SK-N-MC (cell line): ENCODE results near the gene TEX51.

Experiments used
- DNase-seq: peaks from one replicate; pipeline ENCODE4 v3.0.0-alpha.2; 2011; ENCODE audit warnings: low read depth, low spot score
- H3K27ac ChIP-seq: fragments of 200-600 bp; sonication (generic); 2 replicates; pipeline ENCODE4 v1.5.1; 2016; ENCODE audit warnings: mixed run types
- H3K36me3 ChIP-seq: fragments of 200-600 bp; sonication (generic); 2 replicates; pipeline ENCODE4 v1.6.1; 2017; ENCODE audit warnings: antibody characterized with exemption, low read length, mixed read lengths; ENCODE audit not compliant: insufficient read depth
- H3K4me3 ChIP-seq: fragments of 200-600 bp; sonication (generic); 2 replicates; pipeline ENCODE4 v1.5.1; 2016
- H3K9ac ChIP-seq: fragments of 200-600 bp; sonication (generic); 2 replicates; pipeline ENCODE4 v1.8.0; 2017; ENCODE audit warnings: mixed run types, mixed read lengths; ENCODE audit not compliant: insufficient read length
- H3K9me3 ChIP-seq: fragments of 200-600 bp; sonication (generic); 2 replicates; pipeline ENCODE4 v1.6.1; 2017; ENCODE audit warnings: low read depth, mild to moderate bottlenecking, antibody characterized with exemption, low read length, moderate library complexity, mixed read lengths
- EZH2 ChIP-seq: fragments of 200-600 bp; sonication (generic); IDR thresholded peaks from one replicate; pipeline ENCODE4 v1.6.1; 2017; ENCODE audit warnings: antibody characterized with exemption
- FOXP2 ChIP-seq: optimal IDR thresholded peaks from 2 replicates; pipeline ENCODE3; 2011; ENCODE audit warnings: mild to moderate bottlenecking, moderate library complexity; ENCODE audit not compliant: insufficient read depth; ENCODE audit errors: extremely low read length, control extremely low read depth
- POLR2AphosphoS5 ChIP-seq: IDR thresholded peaks from 2 replicates; pipeline ENCODE4 v1.6.1; 2012; ENCODE audit warnings: mild to moderate bottlenecking, low read depth, low read length, borderline replicate concordance

Gene TEX51

DNA sequence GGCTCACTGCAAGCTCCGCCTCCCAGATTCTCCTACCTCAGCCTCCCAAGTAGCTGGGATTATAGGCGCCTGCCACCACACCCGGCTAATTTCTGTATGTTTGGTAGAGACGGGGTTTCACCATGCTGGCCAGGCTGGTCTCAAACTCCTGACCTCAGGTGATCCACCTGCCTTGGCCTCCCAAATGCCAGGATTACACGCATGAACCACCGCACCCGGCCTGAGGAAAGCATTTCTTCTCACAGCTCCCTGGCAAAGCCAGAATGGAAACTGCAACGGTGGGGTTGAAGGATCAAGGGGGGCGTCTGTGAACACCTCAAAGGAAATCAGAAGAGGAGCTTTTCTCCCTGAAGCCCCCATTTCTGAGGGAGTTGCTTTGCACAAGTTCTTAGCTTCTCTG lies 11.2 kb upstream of the TEX51 start:
- TF ChIP-seq POLR2AphosphoS5: no peak
- no peak for TF ChIP-seq FOXP2
- TF ChIP-seq EZH2: no peak
- H3K27ac ChIP-seq: no peak overlapping the region
- DNase-seq: no peak
- no peaks in the 10 kb centered on the region for H3K36me3 ChIP-seq
- no peak overlapping the region for H3K4me3 ChIP-seq
- no peaks in the 10 kb centered on the region for H3K9me3 ChIP-seq
- no peak overlapping the region for H3K9ac ChIP-seq

DNA sequence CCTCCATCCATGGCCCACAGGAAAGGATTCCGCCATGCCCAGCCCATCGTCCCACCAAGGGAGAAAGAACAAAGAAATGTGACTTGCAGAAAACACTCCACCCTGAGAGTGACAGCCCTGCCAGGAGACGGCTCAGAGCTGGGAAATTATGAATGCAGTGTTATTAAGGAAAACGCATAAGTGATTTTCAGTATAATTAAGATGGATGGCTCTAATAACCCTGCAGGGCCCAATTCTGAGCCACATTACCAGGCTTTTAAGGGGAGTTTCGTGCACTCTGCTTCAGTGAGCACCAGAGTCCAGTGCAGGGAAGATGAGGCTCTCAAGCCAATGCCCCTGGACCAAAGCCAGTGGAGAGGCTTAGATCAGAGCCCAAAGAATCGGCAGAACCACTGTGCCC lies 10.6 kb upstream of the TEX51 start:
- TF ChIP-seq FOXP2 (no peak), EZH2 (no peak), POLR2AphosphoS5 (no peak)
- H3K9me3 ChIP-seq: no peaks in the 10 kb centered on the region
- no peaks in the 10 kb centered on the region for H3K36me3 ChIP-seq
- H3K4me3 ChIP-seq: no peak overlapping the region
- DNase-seq: no peak
- no peak overlapping the region for H3K9ac ChIP-seq
- no peak overlapping the region for H3K27ac ChIP-seq

DNA sequence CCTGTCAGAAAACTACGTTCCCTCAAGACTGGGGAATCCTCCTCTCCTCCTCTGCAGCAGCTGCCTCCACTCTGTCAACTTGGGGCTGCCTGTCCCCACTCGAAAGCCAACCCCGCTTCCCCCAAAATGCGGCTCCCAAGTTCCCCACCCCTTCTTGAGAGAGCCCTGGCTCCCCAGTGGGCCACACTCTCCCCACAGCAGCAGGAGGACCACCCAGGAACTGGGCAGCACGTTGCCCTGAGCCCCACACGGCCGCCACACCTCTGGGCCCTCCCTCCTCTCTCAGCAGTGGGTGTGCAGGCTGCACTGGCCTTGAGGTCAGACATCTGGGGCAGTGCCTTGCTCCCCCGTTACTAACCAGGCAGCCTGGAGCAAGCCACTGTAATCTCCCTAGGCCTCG lies 9.6 kb upstream of the TEX51 start:
- Histone ChIP-seq H3K36me3 (no peaks in the 10 kb centered on the region), H3K4me3 (no peak overlapping the region), H3K27ac (no peak overlapping the region), H3K9me3 (no peaks in the 10 kb centered on the region), H3K9ac (no peak overlapping the region)
- no peak for DNase-seq
- TF ChIP-seq EZH2 (no peak), FOXP2 (no peak), POLR2AphosphoS5 (no peak)

DNA sequence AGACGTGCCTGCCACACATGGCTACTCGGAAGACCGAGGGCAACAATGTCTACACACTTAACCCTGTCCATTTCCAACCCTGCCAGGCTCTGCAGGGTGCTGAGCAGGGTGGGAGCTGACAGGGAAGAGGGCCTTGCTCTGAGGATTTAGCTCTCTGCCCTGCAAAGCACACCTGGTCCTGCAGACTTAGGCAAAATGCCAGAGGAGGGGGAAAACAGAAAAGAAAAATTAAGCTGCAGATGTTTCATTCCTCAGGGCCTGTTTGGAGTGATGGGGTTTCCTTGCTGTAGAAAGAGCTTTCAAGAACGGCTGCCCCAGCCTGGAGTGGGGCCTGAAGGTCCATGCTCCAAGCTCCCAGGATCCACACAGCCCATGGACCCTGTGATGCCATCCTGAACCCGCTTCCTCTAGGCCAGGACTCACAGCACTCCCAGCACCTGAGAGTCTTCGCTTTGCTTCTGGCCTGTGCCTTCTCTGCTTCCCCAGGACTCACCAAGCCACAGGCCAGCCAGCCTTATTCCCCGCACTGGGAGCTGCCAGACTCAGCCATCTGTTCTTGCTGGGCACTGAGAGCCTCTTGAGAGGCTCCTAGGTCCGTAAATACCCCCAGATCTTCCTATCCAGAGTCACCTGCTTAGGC lies 9.1 kb upstream of the TEX51 start:
- TF ChIP-seq POLR2AphosphoS5: no peak
- no peak for TF ChIP-seq FOXP2
- TF ChIP-seq EZH2: no peak
- no peak overlapping the region for H3K9ac ChIP-seq
- H3K36me3 ChIP-seq: no peaks in the 10 kb centered on the region
- DNase-seq: no peak
- no peak overlapping the region for H3K27ac ChIP-seq
- H3K4me3 ChIP-seq: no peak overlapping the region
- no peaks in the 10 kb centered on the region for H3K9me3 ChIP-seq

DNA sequence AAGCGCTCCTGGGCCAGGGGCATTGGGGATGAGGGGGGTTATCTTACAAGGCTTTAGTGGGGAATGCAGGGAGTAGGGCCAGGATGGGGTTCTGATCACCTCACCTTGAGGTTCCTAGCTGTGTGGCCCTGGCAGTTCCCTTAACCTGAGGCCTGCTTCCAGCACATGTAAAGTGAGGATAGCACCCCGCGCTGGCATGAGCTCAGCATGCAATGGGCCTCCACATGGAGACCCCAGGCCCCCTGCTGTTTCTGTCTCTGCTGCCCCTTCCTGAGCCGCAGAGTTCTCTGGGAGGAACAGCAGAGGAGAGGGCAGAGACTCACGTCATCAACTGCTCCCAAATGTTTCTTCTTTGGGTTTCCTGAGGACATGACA lies 8.6 kb upstream of the TEX51 start:
- DNase-seq: no peak
- TF ChIP-seq POLR2AphosphoS5 (no peak), FOXP2 (no peak), EZH2 (no peak)
- H3K9me3 ChIP-seq: no peaks in the 10 kb centered on the region
- H3K4me3 ChIP-seq: no peak overlapping the region
- no peak overlapping the region for H3K27ac ChIP-seq
- H3K36me3 ChIP-seq: no peaks in the 10 kb centered on the region
- no peak overlapping the region for H3K9ac ChIP-seq

DNA sequence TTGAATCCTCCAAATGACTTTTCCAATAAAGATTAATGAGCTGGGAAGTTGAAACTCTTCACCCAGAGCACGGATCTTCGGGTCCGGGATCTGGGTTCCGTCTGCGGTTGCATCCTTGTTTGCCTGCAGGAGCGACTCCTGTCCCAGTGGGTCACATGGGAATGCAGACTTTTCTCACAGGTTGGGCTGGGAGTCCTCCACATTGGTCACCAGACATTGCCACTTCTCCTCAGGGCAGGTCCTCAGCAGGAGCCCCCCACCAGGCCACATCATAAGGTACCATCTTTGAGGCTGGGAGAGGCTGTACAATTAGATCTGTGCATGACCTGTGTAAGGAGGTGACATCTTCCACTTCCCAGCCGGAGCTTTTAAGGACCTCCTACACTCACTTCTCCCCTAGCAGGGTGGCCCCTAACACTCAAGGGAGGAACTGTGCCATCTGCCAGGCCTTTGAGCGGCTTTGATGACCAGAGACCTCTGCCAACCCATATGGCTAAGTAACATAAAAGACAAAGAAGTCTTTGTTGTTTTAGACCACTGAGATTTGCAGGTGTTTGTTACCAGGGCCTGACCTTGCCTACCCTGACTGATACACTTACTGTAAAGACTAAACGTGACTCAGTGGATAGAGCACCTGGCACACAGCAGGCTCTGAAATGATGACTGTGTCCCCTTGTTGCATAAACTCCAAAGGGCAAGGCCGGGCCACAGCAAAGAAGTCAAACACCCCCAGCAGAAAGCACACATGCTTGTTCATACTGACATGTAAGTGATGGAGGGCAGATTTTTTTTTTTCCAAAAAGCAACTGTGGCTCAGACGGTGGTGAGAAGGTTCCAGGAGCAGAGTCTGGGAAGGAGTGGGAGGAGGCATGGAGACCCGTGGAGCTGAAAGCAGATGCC lies 7.9 kb upstream of the TEX51 start:
- TF ChIP-seq POLR2AphosphoS5: no peak
- no peak for DNase-seq
- no peak overlapping the region for H3K9ac ChIP-seq
- no peaks in the 10 kb centered on the region for H3K36me3 ChIP-seq
- no peaks in the 10 kb centered on the region for H3K9me3 ChIP-seq
- no peak overlapping the region for H3K27ac ChIP-seq
- H3K4me3 ChIP-seq: no peak overlapping the region

DNA sequence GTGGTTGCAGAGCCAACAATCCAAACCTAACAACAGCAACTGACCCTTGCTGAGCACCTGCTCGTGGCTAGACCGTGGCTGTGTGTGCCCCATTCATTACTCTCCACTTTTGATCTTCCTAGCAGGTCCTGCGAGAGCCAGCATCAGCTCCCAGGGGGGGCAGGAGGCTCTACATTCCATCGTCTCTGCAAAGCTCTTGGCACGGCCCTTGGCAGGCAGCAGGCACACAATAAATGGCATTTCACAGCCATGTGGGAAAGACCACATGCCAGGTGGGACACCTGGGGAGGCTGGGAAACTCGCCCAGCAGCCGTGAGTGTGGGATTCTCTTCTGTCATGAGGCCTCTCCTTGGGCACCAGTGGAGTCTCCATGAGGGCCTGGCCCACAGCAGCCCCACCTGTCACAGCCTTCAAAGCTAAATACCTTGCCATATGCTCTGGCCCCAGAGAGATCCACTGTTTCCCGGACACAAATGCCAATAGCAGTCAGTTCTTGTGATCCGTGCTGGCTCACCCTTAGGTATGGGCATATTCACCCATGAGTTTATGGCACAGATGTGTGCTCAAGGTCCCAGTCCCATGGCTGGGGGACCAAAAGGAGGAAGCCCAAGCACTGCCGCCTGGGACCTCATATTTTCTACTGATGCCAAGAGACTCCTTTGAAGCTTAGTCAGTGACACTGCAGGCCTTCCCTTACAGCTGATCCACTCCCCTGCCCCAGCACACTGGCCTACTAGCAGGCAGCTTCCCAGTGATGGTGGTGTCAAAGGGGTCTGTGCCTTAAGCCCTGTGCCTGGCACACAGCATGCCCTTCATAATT lies 6.8 kb upstream of the TEX51 start:
- H3K36me3 ChIP-seq: no peaks in the 10 kb centered on the region
- no peaks in the 10 kb centered on the region for H3K9me3 ChIP-seq
- TF ChIP-seq FOXP2 (no peak), POLR2AphosphoS5 (no peak), EZH2 (no peak)
- DNase-seq: no peak
- H3K27ac ChIP-seq: no peak overlapping the region
- no peak overlapping the region for H3K4me3 ChIP-seq
- no peak overlapping the region for H3K9ac ChIP-seq

DNA sequence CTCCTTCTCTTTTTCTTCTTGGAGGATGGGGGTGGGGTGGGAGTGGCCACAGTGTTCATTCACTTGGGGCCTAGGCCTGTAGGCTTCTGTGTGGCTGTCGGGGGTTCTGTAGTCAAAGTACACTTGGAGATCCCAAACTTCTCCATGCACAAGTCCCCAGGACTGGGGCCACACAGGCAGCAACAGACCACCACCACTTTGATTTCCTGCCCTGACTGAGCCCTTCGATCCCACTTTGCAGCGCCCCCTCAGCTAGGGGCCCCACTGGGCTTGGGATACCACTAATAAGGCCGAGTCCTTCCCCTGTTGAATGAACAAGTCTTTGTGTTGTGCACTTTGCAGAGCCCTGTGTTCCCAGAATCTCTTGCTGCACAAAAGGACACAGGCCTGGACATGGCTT lies 5.5 kb upstream of the TEX51 start:
- no peak for DNase-seq
- TF ChIP-seq POLR2AphosphoS5 (no peak), FOXP2 (no peak), EZH2 (no peak)
- H3K9me3 ChIP-seq: no peaks in the 10 kb centered on the region
- H3K9ac ChIP-seq: no peak overlapping the region
- no peaks in the 10 kb centered on the region for H3K36me3 ChIP-seq
- H3K27ac ChIP-seq: no peak overlapping the region
- H3K4me3 ChIP-seq: no peak overlapping the region
